ENCODE results near the gene NRP1. TPM values are rescaled to one million over a fixed set of nuclear protein-coding genes. Genes with fewer than 3 reads are reported as not detected.

Gene NRP1
- total RNA-seq, 2 experiments from 2014 or later: 0.06 TPM; not detected in 1

DNA sequence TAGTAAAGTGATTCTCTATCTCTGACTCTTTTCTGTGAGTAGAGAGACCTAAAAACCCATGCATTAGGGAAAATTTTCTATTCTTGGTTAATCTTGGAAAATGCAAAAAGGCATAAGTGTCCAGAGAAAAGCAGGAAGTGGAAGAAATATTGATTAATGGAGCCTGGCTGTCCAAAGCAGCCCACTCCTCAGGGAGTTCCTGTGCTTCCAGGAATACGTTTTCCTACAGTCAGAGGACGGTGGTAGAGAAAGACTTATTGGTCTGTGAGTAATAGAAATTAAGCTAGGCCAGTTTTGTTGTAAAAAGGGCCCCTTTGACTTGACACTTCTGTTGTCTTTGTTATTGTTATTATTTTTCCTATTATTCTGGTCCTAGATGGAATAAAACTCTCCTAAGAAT is 157.8 kb downstream of the NRP1 start:
- ChIA-PET CTCF (no interaction called here), POLR2A (no interaction called here)
- Mint-ChIP-seq H3K27ac (no peak overlapping the region), H3K27me3 (peaks cover 50% of the 10 kb centered on the region), H3K9me3 (no peaks in the 10 kb centered on the region), H3K4me1 (ENCODE audit: low read depth) (no peaks in the 10 kb centered on the region), H3K36me3 (ENCODE audit: low read depth) (no peaks in the 10 kb centered on the region), H3K4me3 (no peak overlapping the region)
- no peaks in the 10 kb centered on the region for H3K9me3 ChIP-seq (ENCODE audit: control insufficient read depth in 1 of 2, insufficient read depth in 1 of 2, low read length in 2 of 2)
- no peak overlapping the region for H3K27ac ChIP-seq (ENCODE audit: low read depth in 1 of 2, low read length in 2 of 2)
- no peak for DNase-seq
- TF ChIP-seq, protein P1, sequence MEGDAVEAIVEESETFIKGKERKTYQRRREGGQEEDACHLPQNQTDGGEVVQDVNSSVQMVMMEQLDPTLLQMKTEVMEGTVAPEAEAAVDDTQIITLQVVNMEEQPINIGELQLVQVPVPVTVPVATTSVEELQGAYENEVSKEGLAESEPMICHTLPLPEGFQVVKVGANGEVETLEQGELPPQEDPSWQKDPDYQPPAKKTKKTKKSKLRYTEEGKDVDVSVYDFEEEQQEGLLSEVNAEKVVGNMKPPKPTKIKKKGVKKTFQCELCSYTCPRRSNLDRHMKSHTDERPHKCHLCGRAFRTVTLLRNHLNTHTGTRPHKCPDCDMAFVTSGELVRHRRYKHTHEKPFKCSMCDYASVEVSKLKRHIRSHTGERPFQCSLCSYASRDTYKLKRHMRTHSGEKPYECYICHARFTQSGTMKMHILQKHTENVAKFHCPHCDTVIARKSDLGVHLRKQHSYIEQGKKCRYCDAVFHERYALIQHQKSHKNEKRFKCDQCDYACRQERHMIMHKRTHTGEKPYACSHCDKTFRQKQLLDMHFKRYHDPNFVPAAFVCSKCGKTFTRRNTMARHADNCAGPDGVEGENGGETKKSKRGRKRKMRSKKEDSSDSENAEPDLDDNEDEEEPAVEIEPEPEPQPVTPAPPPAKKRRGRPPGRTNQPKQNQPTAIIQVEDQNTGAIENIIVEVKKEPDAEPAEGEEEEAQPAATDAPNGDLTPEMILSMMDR (IDR thresholded peaks at IDR 0.05): no peak
- H3K4me3 ChIP-seq (ENCODE audit: low read length): no peak overlapping the region
- H3K36me3 ChIP-seq (ENCODE audit: insufficient read depth, low read length): no peaks in the 10 kb centered on the region
- no peak for ATAC-seq (ENCODE audit: poor library complexity)
- no peaks in the 10 kb centered on the region for H3K4me1 ChIP-seq (ENCODE audit: insufficient read depth, low read length)
- intact Hi-C loops (cut with DNase I, micrococcal nuclease): no loop called here
- no peaks in the 10 kb centered on the region for H3K27me3 ChIP-seq (ENCODE audit: control insufficient read depth in 1 of 2, insufficient read depth in 2 of 2, low read length in 2 of 2)

DNA sequence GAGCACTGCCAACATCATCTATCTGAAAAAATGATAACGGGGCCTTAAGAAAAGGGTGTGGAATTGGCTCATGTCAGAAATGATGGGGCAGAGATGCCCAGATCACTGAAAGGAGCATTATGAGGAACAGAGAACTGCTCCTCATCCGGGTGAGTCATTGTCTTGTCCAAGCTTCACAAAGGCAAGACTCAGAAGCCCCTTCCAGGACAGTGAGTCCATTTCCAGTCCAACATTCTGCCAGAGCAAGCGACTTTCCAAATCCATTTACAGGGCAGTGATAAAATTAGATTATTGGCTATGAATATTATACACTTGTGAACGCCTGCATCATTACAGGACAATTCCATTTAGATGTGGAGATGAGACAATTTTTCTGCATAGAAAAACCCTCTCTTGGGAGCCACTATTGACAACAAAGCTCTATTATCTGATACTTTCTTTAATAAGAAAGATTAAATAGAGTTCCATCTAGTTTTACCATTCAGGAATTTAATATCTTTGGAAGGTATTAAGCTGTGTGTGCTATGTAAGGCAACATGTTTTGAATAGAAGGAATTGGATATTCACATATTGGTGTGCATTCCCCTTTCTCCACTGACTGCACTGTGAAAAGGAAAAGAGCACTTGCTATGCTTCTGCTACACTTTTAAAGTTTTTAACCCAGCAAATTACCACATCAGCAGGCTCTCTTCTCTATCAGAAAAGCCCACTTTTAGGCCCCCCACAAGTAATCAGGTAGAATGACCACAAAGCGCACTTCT is 159.6 kb downstream of the NRP1 start:
- Histone ChIP-seq H3K36me3 (ENCODE audit: insufficient read depth, low read length) (no peaks in the 10 kb centered on the region), H3K27me3 (ENCODE audit: control insufficient read depth in 1 of 2, insufficient read depth in 2 of 2, low read length in 2 of 2) (no peaks in the 10 kb centered on the region), H3K4me3 (ENCODE audit: low read length) (no peak overlapping the region), H3K4me1 (ENCODE audit: insufficient read depth, low read length) (no peaks in the 10 kb centered on the region), H3K27ac (ENCODE audit: low read depth in 1 of 2, low read length in 2 of 2) (no peak overlapping the region), H3K9me3 (ENCODE audit: control insufficient read depth in 1 of 2, insufficient read depth in 1 of 2, low read length in 2 of 2) (no peaks in the 10 kb centered on the region)
- ChIA-PET CTCF (no interaction called here), POLR2A (no interaction called here)
- Mint-ChIP-seq H3K27ac (no peak overlapping the region), H3K36me3 (ENCODE audit: low read depth) (no peaks in the 10 kb centered on the region), H3K4me3 (no peak overlapping the region), H3K9me3 (no peaks in the 10 kb centered on the region), H3K4me1 (ENCODE audit: low read depth) (no peaks in the 10 kb centered on the region), H3K27me3 (peaks cover 52% of the 10 kb centered on the region)
- ATAC-seq (ENCODE audit: poor library complexity) (no peak), DNase-seq (no peak)
- TF ChIP-seq, protein P1 (IDR thresholded peaks at IDR 0.05): no peak
- intact Hi-C loops (cut with DNase I, micrococcal nuclease): no loop called here

DNA sequence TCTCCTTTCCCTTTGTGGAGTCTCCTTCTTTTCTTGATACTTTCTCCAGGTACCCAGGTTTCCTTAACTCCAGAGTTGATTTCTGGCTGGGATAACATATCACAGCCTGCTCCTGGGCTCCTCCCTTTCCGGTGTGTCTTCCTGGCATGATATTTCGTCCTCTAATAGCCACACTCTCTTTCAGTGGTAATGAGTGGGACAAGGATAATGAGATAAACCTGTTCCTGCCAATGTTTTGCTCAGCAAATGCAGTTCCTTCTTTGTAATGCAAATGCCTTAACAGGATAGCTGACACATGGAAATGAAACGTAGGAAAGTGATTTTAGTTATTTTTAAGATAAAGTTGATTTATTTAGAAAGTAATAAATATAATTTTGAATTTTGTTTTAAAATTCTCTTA is 168.6 kb downstream of the NRP1 start:
- Mint-ChIP-seq H3K27ac (no peak overlapping the region), H3K9me3 (no peaks in the 10 kb centered on the region), H3K27me3 (peaks cover 6% of the 10 kb centered on the region), H3K4me1 (ENCODE audit: low read depth) (peaks cover 18% of the 10 kb centered on the region), H3K4me3 (no peak overlapping the region), H3K36me3 (ENCODE audit: low read depth) (no peaks in the 10 kb centered on the region)
- Histone ChIP-seq H3K4me1 (ENCODE audit: insufficient read depth, low read length) (peaks cover 3% of the 10 kb centered on the region), H3K27me3 (ENCODE audit: control insufficient read depth in 1 of 2, insufficient read depth in 2 of 2, low read length in 2 of 2) (no peaks in the 10 kb centered on the region), H3K27ac (ENCODE audit: low read depth in 1 of 2, low read length in 2 of 2) (no peak overlapping the region), H3K4me3 (ENCODE audit: low read length) (no peak overlapping the region), H3K9me3 (ENCODE audit: control insufficient read depth in 1 of 2, insufficient read depth in 1 of 2, low read length in 2 of 2) (no peaks in the 10 kb centered on the region), H3K36me3 (ENCODE audit: insufficient read depth, low read length) (no peaks in the 10 kb centered on the region)
- intact Hi-C loops (cut with DNase I, micrococcal nuclease): no loop called here
- TF ChIP-seq, protein P1 (IDR thresholded peaks at IDR 0.05): no peak
- ATAC-seq (ENCODE audit: poor library complexity) (no peak), DNase-seq (no peak)
- ChIA-PET CTCF (interaction anchor here (0.9 kb wide), 1 partner anchor 27 kb away, joined by 3 read pairs; no protein-coding TSS in a partner anchor), POLR2A (no interaction called here)
